HepG2 (cell line): ENCODE data around the gene PHACTR1. TPM values are rescaled to one million over a fixed set of nuclear protein-coding genes. Genes with fewer than 3 reads are reported as not detected.

Source experiments
- ATAC-seq: fragments of 200-7000 bp; cut with Tn5 transposase; 3 replicates; pipeline ENCODE4 v1.9.1; 2020; ENCODE audit warnings: mild to moderate bottlenecking, moderate library complexity
- BruUV-seq: library from RNA; stranded (reverse); fragments of 400-500 nt; replicated peaks from 2 replicates; lab custom pipeline; 2021; lab: Mats Ljungman, UMichigan
- CTCF ChIA-PET: fragments of 300-600 bp; formaldehyde crosslinking; extraction: SDS; loops from one replicate; lab custom pipeline; 2021; ENCODE audit warnings: low total read pairs, inconsistent platforms, low intra/inter-chr PET ratio; lab: Yijun Ruan, JAX
- POLR2A ChIA-PET: fragments of 350-600 bp; sonication (Branson Sonifier 250); formaldehyde crosslinking; loops from one replicate; lab custom pipeline; 2020; ENCODE audit warnings: antibody characterized with exemption, inconsistent platforms; lab: Yijun Ruan, JAX
- DNase-seq: peaks from one replicate; pipeline ENCODE4 v3.0.0-alpha.2; 2015; ENCODE audit warnings: low spot score
- FAIRE-seq: peaks from 3 replicates; lab custom pipeline; 2011; peaks lifted over from hg19 to GRCh38; lab: Jason Lieb, UNC
- H2AFZ ChIP-seq: one replicate; pipeline ENCODE4 v1.6.1; 2011; ENCODE audit warnings: low read length, inconsistent platforms
- H3K27ac ChIP-seq: fragments of 300-600 bp; 3 replicates; pipeline ENCODE4 v1.8.0; 2011; ENCODE audit warnings: mixed run types, mild to moderate bottlenecking, mixed read lengths, low read length, inconsistent platforms; ENCODE audit not compliant: insufficient read depth; ENCODE audit errors: extremely low read length
- H3K27me3 ChIP-seq, 2 experiments: fragments of 200-600 bp in 1 of 2; 2 replicates in 1 of 2; 3 replicates in 1 of 2; pipeline versions ENCODE4 v1.6.0 to v1.8.0; 2011; ENCODE audit warnings: low read length in 2 of 2, mild to moderate bottlenecking in 2 of 2, moderate library complexity in 2 of 2, inconsistent platforms in 1 of 2; ENCODE audit not compliant: insufficient read depth in 2 of 2, control insufficient read depth in 1 of 2
- H3K36me3 ChIP-seq, 2 experiments: fragments of 200-600 bp in 1 of 2; replicated peaks in 1 of 2; 2 replicates in 1 of 2; 3 replicates in 1 of 2; pipeline versions ENCODE4 v1.5.1 to v1.8.0; 2011; ENCODE audit warnings: low read length in 2 of 2, inconsistent platforms in 1 of 2; ENCODE audit not compliant: insufficient read depth in 2 of 2, control insufficient read depth in 1 of 2
- H3K4me1 ChIP-seq: 2 replicates; pipeline ENCODE4 v1.5.1; 2012; ENCODE audit warnings: low read length, inconsistent platforms; ENCODE audit not compliant: insufficient read depth
- H3K4me2 ChIP-seq: 2 replicates; pipeline ENCODE4 v1.6.0; 2011; ENCODE audit warnings: low read depth, low read length, inconsistent platforms
- H3K4me3 ChIP-seq, 3 experiments: fragments of 200-600 bp in 1 of 3; sonication (generic), shearing (Covaris generic) in 1 of 3; replicated peaks in 1 of 3; 2 replicates each; pipeline ENCODE4 v1.5.1; 2011 to 2016; ENCODE audit warnings: low read length in 3 of 3, inconsistent platforms in 2 of 3, low read depth in 2 of 3, mild to moderate bottlenecking in 2 of 3, control low read depth in 1 of 3, mixed read lengths in 1 of 3; ENCODE audit not compliant: insufficient read depth in 1 of 3
- H3K79me2 ChIP-seq: one replicate; pipeline ENCODE4 v1.6.1; 2011; ENCODE audit warnings: low read length, inconsistent platforms; ENCODE audit not compliant: insufficient read depth
- H3K9ac ChIP-seq: 2 replicates; pipeline ENCODE4 v1.6.0; 2011; ENCODE audit warnings: mild to moderate bottlenecking, low read depth, low read length, inconsistent platforms; ENCODE audit not compliant: insufficient read depth
- H3K9me3 ChIP-seq: 2 replicates; pipeline ENCODE4 v1.5.1; 2012; ENCODE audit warnings: mild to moderate bottlenecking, low read length
- H4K20me1 ChIP-seq: 2 replicates; pipeline ENCODE4 v1.6.0; 2011; ENCODE audit warnings: inconsistent platforms, mild to moderate bottlenecking, low read length, moderate library complexity; ENCODE audit not compliant: insufficient read depth
- CEBPG ChIP-seq: IDR thresholded peaks from 2 replicates; pipeline ENCODE4 v1.6.1; 2016
- MXD3 ChIP-seq: IDR thresholded peaks from 2 replicates; pipeline ENCODE4 v1.6.1; 2016; ENCODE audit warnings: mild to moderate bottlenecking, missing biosample characterization, missing genetic modification reagents
- NR2F1 ChIP-seq, 2 experiments: fragments of 450-650 bp in 1 of 2; formaldehyde crosslinking in 1 of 2; IDR thresholded peaks; 2 replicates each; pipeline versions ENCODE4 v1.5.0 to v1.6.1; 2016 to 2020; ENCODE audit warnings: mild to moderate bottlenecking in 1 of 2, missing compliant biosample characterization in 1 of 2, missing genetic modification reagents in 1 of 2, moderate library complexity in 1 of 2
- ZNF296 ChIP-seq: sonication (generic); formaldehyde crosslinking; conservative IDR thresholded peaks from 2 replicates; pipeline ENCODE4 v1.5.0; 2020; ENCODE audit warnings: mild to moderate bottlenecking, missing genetic modification reagents
- ZNF503 ChIP-seq: sonication (generic); formaldehyde crosslinking; IDR thresholded peaks from 2 replicates; pipeline ENCODE4 v1.4.0; 2020; ENCODE audit warnings: missing genetic modification reagents
- ZNF546 ChIP-seq: sonication (generic); formaldehyde crosslinking; conservative IDR thresholded peaks from 2 replicates; pipeline ENCODE4 v1.8.1; 2023; ENCODE audit warnings: mild to moderate bottlenecking, missing genetic modification reagents
- ZNF607 ChIP-seq: sonication (generic); formaldehyde crosslinking; IDR thresholded peaks from 2 replicates; pipeline ENCODE4 v1.5.1; 2020; ENCODE audit warnings: missing genetic modification reagents, mild to moderate bottlenecking, borderline replicate concordance
- WGBS: methylation state at CpG from one replicate; pipeline ENCODE4 v1.1.6; 2017; ENCODE audit warnings: low lambda C conversion rate; 5-methylcytosine and 5-hydroxymethylcytosine counted together
- in situ Hi-C: cut with HindIII; loops from 2 replicates; pipeline ENCODE4 v1.10.0; 2017; ENCODE audit warnings: low pct_unique_long_range_greater_than_20kb; ENCODE audit not compliant: extremely low pct_ligation_motif_present
- intact Hi-C: fragments of 100-400 bp; cut with micrococcal nuclease; formaldehyde crosslinking; loops from one replicate; pipeline ENCODE4 v1.10.0; 2022; ENCODE audit not compliant: unreplicated experiment
- polyA plus RNA-seq, 8 experiments: library from polyadenylated mRNA; depleted of rRNA in 3 of 8; stranded (reverse) in 7 of 8; unstranded in 1 of 8; fragments of >200 nt; fragmentation: Illumina TruSeq in 4 of 8; extraction: Trizol in 4 of 8; gene quantifications; 2 replicates each; pipeline versions ENCODE4 v1.2.1 to v1.2.3, GENCODE V29; 2011 to 2016; ENCODE audit warnings: low read depth in 4 of 8, missing spikeins in 1 of 8, mixed read lengths in 1 of 8; ENCODE audit not compliant: insufficient read depth in 1 of 8
- total RNA-seq, 5 experiments: library from RNA; depleted of rRNA; stranded (reverse); fragments of >200 nt; fragmentation: Illumina TruSeq; extraction: Trizol; gene quantifications; 2 replicates each; pipeline ENCODE4 v1.2.3, GENCODE V29; 2016; ENCODE audit warnings: low read depth in 1 of 5

The PHACTR1 gene
- total and polyA plus RNA-seq, 2 of the 13 experiments (the other 11 are each of a cell fraction or from before 2014, with no cell fraction given), result 0.09 TPM; not detected in 1

DNA sequence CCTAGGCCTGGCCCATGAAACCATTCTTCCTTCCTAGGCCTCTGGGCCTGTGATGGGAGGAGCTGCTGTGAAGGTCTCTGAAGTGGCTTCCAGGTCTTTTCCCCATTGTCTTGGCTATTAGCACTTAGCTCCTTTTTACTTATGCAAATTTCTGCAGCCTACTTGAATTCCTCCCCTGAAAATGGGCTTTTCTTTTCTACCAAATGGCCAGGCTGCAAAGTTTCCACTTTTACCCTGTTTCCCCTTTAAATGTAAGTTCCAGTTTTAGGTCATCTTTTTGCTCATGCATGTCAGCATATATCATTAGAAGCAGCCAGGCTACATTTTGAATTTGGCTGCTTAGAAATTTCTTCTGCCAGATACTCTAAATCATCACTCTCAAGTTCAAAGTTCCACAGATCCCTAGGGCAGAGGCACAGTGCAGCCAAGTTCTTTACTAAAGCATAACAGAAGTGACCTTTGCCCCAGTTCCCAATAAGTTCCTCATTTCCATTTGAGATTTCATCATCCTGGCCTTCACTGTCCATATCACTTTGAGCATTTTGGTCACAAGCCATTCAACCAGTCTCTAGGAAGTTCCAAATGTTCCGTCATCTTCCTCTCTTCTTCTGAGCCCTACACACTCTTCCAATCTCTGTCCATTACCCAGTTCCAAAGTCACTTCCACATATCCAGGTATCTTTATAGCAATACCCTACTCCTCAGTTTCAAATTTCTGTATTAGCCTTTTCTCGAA lies 539.9 kb downstream of the PHACTR1 start (continued):
- TF ChIP-seq NR2F1 (CRISPR knock-in tag; IDR thresholded peaks at IDR 0.05) (peak in 1 of 2 experiments; percentile 29; a peak in 1 of 4 replicates), ZNF546 (CRISPR knock-in tag) (no peak), CEBPG (CRISPR knock-in tag) (peak; percentile 76)
- TF ChIP-seq, all 625 proteins: peak for 18

GRCh38 chr6:13259393-13259792 lies 542.8 kb downstream of the PHACTR1 start:
- in situ Hi-C loops (no loop called here), intact Hi-C loops (no loop called here)
- CTCF ChIA-PET, result no interaction called here
- H3K27me3 ChIP-seq, result no peaks in the 10 kb centered on the region
- H3K4me1 ChIP-seq, result peaks cover 13% of the 10 kb centered on the region
- no peak overlapping the region for H3K9ac ChIP-seq
- ATAC-seq (no peak), DNase-seq (no peak), FAIRE-seq (no peak)
- no peaks in the 10 kb centered on the region for H3K79me2 ChIP-seq
- H3K9me3 ChIP-seq, result no peaks in the 10 kb centered on the region
- H4K20me1 ChIP-seq, result no peaks in the 10 kb centered on the region
- 15% methylated on average over 3 of the region's 3 CpGs for WGBS
- POLR2A ChIA-PET, result no interaction called here
- no peaks in the 10 kb centered on the region for H3K36me3 ChIP-seq
- H3K4me3 ChIP-seq, result no peak overlapping the region
- no peak for TF ChIP-seq ZNF296 (CRISPR knock-in tag)
- no peak for TF ChIP-seq ZNF503 (CRISPR knock-in tag)
- no peak for TF ChIP-seq MXD3 (CRISPR knock-in tag)
- no peak for TF ChIP-seq ZNF607 (CRISPR knock-in tag)
- H3K27ac ChIP-seq, result no peak overlapping the region
- H3K4me2 ChIP-seq, result no peak overlapping the region
- H2AFZ ChIP-seq, result no peak overlapping the region
- no TSS peak for BruUV-seq
